HG02938 (cell line): ENCODE data around the gene CCDC127.
"Not testable (repeated sequence)": the region's sequence is repeated elsewhere in the genome, so short reads cannot be mapped to it uniquely, and the experiment has no call there.

Experiments used
- ATAC-seq: cut with Tn5 transposase; IDR thresholded peaks from one replicate; pipeline ENCODE4 v1.9.1; 2021; ENCODE audit warnings: mild to moderate bottlenecking, moderate library complexity; ENCODE audit not compliant: unreplicated experiment

The CCDC127 gene

DNA sequence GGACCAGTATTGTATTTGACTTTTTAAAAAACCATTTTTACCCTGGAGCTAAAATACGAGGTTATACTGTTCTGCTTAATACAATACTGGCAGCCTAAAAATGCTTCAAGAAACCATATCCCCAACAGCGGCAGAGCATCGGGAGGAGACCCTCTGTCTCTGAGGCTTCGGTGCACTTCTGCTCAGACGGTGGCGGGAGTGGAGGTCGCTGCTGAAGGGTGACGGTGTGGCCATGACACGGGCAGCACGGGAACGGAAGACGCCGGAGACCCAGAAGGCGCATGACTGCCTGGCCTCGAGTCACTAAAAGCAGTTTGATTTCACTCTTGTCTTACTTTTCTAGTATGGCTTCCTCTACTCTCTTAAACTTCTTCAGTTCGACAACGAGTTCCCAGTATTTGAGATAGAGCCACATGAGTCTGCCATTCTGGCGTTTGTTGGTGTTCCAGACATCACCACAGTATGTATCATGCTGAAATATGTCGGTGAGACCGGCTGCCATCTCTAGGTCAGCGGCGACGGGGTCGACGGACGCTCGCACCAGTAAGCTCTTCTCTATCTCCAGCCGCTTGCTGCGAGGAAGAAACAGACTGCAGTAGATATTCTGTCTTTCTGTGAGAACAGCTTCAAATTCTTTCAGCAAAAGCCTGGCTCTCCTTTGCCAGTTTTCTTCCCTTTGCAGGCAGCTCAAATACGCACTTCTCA lies 12.8 kb downstream of the CCDC127 start:
- ATAC-seq: no peak

DNA sequence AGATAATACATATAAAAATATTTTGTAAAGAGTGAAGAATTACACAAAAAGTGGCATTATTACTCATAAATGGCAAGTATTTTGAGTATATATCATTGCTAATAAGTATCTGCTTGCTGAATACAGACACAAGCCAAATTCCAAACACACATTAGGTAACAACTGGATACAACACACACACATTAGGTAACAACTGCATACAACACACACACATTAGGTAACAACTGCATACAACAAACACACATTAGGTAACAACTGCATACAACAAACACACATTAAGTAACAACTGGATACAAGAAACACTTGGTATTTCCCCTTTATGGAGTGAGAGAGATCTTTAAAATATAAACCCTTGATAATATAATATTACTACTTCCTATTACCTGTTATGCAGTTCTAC lies 13.5 kb downstream of the CCDC127 start:
- no peak for ATAC-seq

GRCh38 chr5:204001-204400 lies 14.0 kb downstream of the CCDC127 start:
- no peak for ATAC-seq

DNA sequence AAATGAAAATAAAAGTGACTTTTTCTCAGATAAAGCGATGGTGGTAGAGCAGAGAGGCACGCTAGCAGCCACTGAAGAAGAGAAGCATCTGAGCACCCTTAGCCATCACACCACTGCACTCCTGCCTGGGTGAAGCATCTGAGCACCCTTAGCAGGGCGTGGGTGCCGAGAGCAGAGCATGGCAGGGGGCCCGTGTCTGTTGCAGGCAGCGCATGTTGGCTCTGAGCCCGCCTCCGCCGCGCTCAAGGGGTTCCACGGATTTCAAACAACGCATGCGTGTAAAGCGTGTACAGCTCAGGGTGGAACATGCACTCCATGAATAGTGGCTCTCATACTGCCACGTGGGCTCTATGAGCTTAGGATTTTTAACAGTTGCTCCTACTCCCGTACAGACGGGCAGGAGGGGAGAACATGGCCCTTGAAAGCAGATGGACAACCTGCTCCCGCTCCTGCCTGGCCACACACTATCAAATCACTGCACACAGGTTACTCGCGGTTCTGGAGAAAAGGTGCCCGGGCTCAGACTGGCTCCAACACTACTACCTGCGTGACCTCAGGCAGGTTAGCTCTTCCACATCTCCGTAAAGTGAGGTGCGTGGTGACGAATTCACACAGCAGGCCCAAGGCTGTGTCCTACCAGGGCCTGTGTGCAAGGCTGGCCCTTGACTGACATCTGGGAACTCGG lies 14.6 kb downstream of the CCDC127 start:
- no peak for ATAC-seq

- ATAC-seq: no peak
Observed at GRCh38 chr5:201672-202071, 16.3 kb downstream of the CCDC127 start.

- no peak for ATAC-seq
Observed at GRCh38 chr5:200985-201384, 17.0 kb downstream of the CCDC127 start.

GRCh38 chr5:199950-200645 lies 17.9 kb downstream of the CCDC127 start:
- ATAC-seq: no peak

GRCh38 chr5:199197-199949 lies 18.6 kb downstream of the CCDC127 start:
- ATAC-seq: no peak

- ATAC-seq: no peak
Observed at GRCh38 chr5:198516-199196, 19.3 kb downstream of the CCDC127 start.

GRCh38 chr5:197892-198489 lies 20.0 kb downstream of the CCDC127 start:
- ATAC-seq: no peak

DNA sequence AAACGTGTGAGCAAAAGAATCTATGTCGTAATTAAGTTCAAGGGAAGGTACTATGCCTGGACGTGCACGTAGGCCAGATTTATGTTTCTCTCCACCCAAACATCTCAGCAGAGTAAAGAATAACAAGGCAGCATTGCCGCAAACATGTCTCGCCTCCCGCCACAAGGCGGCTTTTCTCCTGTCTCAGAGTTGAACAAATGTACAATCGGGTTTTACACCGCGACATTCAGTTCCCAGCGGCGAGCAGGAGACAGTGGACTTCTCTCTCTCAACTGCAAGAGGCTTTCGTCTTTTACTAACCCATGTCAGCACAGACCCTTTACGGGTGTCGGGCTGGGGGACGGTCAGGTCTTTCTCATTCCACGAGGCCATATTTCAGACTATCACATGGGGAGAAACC lies 20.9 kb downstream of the CCDC127 start:
- not testable (repeated sequence) for ATAC-seq

DNA sequence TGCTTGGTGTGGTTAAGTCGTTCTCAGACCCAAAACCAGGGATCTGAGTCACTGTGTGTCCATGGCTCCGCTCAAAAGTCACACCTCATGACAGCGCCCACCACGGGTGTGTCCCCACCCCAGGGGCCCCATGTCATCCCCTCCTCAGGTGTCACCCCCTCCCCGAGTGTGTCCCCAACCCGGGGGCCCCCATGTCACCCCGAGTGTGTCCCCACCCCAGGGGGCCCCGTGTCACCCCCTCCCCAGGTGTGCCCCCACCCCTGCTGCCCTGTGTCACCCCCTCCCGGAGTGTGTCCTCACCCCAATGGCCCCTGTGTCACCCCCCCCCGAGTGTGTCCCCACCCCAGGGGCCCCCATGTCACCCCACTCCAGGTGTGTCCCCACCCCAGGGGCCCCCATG lies 21.6 kb downstream of the CCDC127 start:
- ATAC-seq: no peak

DNA sequence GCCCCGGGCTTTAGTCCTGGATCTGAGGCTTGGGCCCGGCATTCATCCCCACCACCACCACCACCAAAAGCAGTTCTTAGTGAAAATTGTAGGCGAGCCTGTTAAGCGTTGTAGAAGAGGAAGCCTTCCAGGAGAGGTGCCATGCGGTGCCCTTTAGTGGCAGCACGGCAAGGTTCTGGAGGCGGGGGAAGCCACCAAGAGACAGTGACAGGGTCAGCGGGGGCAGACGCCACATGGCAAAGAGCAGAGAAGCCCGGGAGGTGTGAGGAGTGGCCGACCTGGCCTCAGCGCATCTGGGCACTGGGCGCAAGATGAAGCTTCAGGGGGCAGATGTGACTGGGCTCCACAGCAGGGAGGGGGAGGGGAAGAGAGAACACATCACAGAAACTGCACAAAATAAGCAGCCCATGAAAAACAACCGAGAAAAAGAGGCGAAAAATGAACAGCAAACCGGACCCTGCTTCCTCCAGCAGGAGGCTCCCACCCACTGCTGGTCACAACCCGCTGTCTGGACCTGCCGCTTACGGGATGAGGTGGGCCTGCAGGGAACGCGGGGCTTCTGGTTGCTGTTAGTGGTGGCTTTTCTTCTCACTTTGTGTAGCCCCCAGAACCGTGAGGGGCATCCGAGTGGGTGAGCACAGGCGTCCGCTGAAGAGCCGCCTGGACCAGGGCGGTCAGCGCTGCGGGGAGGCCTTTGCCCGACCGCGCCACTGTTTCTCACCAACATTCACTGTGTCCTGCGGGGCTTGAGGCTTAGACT lies 22.4 kb downstream of the CCDC127 start:
- ATAC-seq: no peak

GRCh38 chr5:194603-195209 lies 23.2 kb downstream of the CCDC127 start:
- no peak for ATAC-seq

DNA sequence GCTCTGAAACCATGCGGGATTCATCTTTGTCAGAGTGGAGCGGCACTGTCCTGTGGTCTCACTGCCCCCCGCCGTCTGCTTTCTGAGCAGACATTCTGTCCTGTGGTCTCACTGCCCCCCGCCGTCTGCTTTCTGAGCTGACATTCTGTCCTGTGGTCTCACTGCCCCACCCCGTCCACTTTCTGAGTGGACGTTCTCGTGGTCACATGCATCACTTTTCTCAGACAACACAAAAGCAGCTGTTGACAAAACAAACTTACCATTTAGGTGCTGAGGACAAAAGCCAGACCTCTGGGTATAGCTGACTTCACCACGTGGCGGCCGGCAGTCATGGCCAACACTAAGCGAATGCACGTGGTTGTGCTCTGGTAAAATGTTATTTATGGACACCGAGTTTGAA lies 23.9 kb downstream of the CCDC127 start:
- no peak for ATAC-seq

DNA sequence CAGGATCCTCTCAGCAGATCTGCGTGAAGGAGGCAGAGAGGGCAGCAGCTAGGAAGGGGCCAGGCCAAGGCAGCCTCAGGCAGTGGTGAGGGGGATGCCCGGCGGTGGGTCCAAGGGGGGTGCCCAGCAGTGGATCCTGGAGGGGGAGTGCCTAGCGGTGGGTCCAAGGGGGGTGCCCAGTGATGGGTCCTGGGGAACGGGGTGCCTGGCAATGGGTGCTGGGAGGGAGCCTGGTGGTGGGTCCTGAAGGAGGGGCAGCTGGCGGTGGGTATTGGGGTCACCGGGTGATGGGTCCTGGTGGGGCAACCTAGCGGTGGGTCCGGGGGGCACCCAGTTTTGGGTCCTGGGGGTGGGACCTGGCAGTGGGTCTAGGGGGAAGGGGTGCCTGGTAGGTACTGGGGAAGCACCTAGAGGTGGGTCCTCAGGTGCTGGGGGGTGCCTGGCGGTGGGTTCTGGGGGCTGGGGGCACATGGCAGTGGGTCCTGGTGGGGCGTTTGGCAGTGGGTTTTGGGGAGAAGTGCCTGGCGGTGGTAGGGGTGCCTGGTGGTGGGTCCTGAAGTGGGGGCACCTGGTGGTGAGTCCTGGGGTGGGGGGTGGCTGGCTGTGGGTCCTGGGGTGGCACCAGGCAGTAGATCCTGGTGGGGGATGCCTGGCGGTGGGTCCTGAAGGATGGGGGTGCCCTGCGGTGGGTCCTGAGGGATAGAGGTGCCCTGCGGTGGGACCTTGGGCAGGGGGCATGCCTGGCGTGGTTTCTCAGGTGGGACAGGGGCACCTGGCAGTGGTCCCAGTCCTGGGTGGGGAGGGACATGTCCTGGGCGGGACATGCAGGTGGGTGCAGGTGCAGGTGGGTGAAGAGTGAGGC lies 24.8 kb downstream of the CCDC127 start:
- ATAC-seq: no peak

DNA sequence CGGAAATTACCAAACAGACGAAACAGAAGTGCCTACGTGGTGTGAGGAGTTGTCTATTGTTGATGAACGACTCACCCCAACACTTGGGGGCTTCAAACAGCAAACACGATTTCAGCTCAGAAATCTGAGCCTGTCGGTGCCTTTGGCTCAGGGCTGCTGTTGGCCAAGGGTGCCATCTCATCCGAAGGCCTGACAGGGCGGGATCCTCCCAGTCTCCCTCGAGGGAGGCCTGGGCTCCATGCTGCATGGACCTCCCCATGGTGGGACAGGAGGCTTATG lies 25.3 kb downstream of the CCDC127 start:
- ATAC-seq: no peak

DNA sequence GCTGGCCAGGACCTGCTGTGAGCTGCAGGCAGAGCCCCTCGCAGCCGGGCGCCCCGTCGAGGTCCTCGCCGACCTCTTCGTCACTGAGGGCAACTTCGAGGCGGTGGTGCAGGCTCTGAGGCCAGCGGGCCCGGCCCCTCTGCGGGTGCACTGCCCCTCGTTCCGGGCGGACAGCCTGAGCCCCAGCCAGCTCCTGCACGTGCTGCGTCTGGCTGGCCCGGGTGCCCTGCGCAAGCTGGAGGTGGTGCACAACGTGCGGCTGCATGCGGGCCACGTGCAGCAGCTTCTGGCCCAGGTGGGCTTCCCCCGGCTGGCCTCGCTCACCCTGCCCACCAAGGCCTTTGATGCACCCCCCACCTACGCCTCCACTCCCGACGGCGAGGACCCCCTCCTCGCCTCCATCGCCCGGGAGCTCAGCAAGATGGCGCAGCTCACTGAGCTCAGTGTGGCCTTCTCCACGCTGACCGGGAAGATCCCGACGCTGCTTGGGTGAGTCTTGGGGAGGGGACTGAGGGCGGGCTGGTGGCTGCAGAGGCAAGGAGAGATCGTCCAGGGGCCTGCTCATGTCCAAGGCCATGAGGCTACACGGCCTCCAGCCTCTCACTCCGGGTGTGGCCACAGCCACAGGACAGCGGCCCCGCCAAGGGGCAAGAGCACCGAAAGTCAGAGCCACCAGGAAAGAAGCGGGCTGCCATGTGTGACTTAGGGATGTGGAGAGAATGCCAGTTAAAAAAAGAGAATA lies 25.8 kb downstream of the CCDC127 start:
- ATAC-seq: no peak
